ENCODE results near the gene GALM. TPM values are rescaled to one million over a fixed set of nuclear protein-coding genes. Genes with fewer than 3 reads are reported as not detected.
"Not testable (repeated sequence)": the region's sequence is repeated elsewhere in the genome, so short reads cannot be mapped to it uniquely, and the experiment has no call there.

The GALM gene
- total RNA-seq, 1 donor from 2014 or later = 1.0 TPM

DNA sequence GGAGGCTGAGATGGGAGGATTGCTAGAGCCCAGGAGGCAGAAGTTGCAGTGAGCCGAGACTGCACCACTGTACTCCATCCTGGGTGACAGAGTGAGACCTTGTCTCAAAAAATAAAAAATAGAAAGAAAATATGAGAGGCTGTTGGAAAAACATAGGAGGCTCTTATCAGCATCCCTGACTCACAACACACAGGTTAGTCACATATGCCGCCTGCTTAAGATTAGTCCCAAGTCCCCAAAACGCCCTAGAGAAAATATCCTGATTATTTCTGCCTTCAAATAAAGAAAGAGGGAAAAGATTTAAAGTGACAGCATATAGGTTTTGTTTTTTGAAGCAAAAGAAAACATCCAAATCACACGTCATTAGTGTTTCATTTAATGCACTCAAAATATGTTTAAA lies 29.8 kb upstream of the GALM start:
- Mint-ChIP-seq H3K9me3 (ENCODE audit: unreplicated experiment) (no peaks in the 10 kb centered on the region), H3K36me3 (ENCODE audit: unreplicated experiment) (no peaks in the 10 kb centered on the region), H3K4me3 (ENCODE audit: unreplicated experiment) (no peak overlapping the region), H3K27ac (ENCODE audit: unreplicated experiment) (no peak overlapping the region), H3K27me3 (ENCODE audit: unreplicated experiment) (no peaks in the 10 kb centered on the region), H3K4me1 (ENCODE audit: low read depth, unreplicated experiment) (no peaks in the 10 kb centered on the region)
- TF ChIP-seq, protein P1, sequence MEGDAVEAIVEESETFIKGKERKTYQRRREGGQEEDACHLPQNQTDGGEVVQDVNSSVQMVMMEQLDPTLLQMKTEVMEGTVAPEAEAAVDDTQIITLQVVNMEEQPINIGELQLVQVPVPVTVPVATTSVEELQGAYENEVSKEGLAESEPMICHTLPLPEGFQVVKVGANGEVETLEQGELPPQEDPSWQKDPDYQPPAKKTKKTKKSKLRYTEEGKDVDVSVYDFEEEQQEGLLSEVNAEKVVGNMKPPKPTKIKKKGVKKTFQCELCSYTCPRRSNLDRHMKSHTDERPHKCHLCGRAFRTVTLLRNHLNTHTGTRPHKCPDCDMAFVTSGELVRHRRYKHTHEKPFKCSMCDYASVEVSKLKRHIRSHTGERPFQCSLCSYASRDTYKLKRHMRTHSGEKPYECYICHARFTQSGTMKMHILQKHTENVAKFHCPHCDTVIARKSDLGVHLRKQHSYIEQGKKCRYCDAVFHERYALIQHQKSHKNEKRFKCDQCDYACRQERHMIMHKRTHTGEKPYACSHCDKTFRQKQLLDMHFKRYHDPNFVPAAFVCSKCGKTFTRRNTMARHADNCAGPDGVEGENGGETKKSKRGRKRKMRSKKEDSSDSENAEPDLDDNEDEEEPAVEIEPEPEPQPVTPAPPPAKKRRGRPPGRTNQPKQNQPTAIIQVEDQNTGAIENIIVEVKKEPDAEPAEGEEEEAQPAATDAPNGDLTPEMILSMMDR (IDR thresholded peaks at IDR 0.05; ENCODE audit: partially characterized antibody, unreplicated experiment) = no peak
- no peak for DNase-seq

GRCh38 chr2:38642373-38643017 lies 23.4 kb upstream of the GALM start:
- H3K27me3 Mint-ChIP-seq (ENCODE audit: unreplicated experiment); H3K36me3 Mint-ChIP-seq (ENCODE audit: unreplicated experiment); H3K27ac Mint-ChIP-seq (ENCODE audit: unreplicated experiment); H3K9me3 Mint-ChIP-seq (ENCODE audit: unreplicated experiment); H3K4me3 Mint-ChIP-seq (ENCODE audit: unreplicated experiment); DNase-seq; H3K4me1 Mint-ChIP-seq (ENCODE audit: low read depth, unreplicated experiment): not testable (repeated sequence)

DNA sequence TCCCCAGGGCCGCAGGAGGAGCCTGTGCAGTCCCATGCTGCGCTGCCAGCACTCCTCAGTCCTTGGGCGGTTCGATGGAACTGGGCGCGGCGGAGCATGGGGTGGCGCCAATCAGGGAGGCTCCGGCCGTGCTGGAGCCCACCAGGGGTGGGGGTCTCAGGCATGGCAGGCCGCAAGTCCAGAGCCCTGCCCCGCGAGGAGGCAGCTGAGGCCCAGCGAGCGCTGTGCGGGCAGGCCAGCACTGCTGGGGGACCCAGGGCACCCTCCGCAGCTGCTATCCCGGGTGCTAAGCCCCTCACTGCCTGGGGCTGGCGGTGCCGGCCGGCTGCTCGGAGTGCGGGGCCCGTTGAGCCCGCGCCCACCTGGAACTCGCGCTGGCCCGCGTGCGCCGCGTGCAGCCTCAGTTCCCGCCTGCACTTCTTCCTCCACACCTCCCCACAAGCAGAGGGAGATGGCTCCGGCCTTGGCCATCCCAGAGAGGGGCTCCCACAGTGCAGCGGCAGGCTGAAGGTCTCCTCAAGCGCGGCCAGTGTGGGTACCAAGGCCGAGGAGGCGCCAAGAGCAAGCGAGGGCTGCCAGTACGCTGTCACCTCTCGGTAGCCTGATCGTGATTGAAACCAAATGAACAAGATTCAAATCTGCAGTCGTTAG lies 22.8 kb upstream of the GALM start:
- Mint-ChIP-seq H3K27ac (ENCODE audit: unreplicated experiment) (no peak overlapping the region), H3K27me3 (ENCODE audit: unreplicated experiment) (peaks cover 3% of the 10 kb centered on the region), H3K4me1 (ENCODE audit: low read depth, unreplicated experiment) (no peaks in the 10 kb centered on the region), H3K9me3 (ENCODE audit: unreplicated experiment) (peaks cover 5% of the 10 kb centered on the region), H3K36me3 (ENCODE audit: unreplicated experiment) (no peaks in the 10 kb centered on the region), H3K4me3 (ENCODE audit: unreplicated experiment) (no peak overlapping the region)
- no peak for DNase-seq
- TF ChIP-seq, protein P1 (IDR thresholded peaks at IDR 0.05; ENCODE audit: partially characterized antibody, unreplicated experiment) = no peak

DNA sequence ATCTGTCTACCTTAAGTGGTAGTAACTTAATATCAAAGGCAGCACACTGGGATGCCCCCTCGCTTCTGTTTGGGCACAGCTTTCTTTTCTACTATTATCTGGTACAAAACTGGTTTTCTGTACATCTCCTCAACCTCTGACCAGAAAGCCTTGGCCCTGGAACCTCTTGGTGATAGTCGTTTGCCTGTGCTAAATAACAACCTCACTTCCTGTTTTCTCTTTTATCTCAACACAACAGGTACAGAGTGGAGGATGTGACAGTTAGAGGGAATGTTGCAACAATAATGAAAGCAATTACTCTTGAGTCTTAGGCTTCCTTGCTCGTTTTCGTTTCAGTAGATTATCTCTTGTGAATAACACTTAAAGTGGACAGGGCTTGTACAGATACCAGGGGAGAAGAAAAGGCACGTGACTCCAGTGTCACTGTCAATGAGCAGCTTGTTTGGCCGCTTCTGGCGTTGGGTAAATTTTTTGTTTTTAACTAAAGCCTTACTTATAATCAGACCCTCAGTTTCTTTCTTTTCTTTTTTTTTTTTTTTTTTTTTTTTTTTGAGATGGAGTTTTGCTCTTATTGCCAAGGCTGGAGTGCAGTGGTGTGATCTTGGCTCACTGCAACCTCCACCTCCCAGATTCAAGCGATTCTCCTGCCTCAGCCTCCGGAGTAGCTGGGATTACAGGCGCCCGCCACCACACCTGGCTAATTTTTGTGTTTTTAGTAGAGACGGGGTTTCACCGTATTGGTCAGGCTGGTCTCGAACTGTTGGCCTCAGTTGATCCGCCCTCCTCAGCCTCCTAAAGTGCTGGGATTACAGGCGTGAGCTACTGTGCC lies 22.0 kb upstream of the GALM start:
- not testable (repeated sequence) for H3K27me3 Mint-ChIP-seq (ENCODE audit: unreplicated experiment); H3K36me3 Mint-ChIP-seq (ENCODE audit: unreplicated experiment); H3K4me3 Mint-ChIP-seq (ENCODE audit: unreplicated experiment); H3K9me3 Mint-ChIP-seq (ENCODE audit: unreplicated experiment); DNase-seq; H3K27ac Mint-ChIP-seq (ENCODE audit: unreplicated experiment); H3K4me1 Mint-ChIP-seq (ENCODE audit: low read depth, unreplicated experiment)

- Mint-ChIP-seq H3K27ac (ENCODE audit: unreplicated experiment) (no peak overlapping the region), H3K36me3 (ENCODE audit: unreplicated experiment) (no peaks in the 10 kb centered on the region), H3K4me1 (ENCODE audit: low read depth, unreplicated experiment) (peaks cover 8% of the 10 kb centered on the region)
Observed at GRCh38 chr2:38648107-38648761, 17.7 kb upstream of the GALM start.

More at GRCh38 chr2:38648107-38648761, 17.7 kb upstream of the GALM start:
- H3K9me3 Mint-ChIP-seq (ENCODE audit: unreplicated experiment) = peaks cover 2% of the 10 kb centered on the region
- no peak overlapping the region for H3K4me3 Mint-ChIP-seq (ENCODE audit: unreplicated experiment)
- H3K27me3 Mint-ChIP-seq (ENCODE audit: unreplicated experiment) = peaks cover 3% of the 10 kb centered on the region
- TF ChIP-seq, protein P1 (IDR thresholded peaks at IDR 0.05; ENCODE audit: partially characterized antibody, unreplicated experiment) = no peak
- no peak for DNase-seq
